HG03139 (cell line): ENCODE results near the gene STAB1.

ENCODE experiments used
- ATAC-seq: cut with Tn5 transposase; IDR thresholded peaks from one replicate; pipeline ENCODE4 v1.9.1; 2021; ENCODE audit not compliant: unreplicated experiment

Gene STAB1

GRCh38 chr3:52494886-52495495, at the start of gene STAB1:
TSS of gene STAB1 (plus strand) at chr3:52495338. CDS start at chr3:52495414, 76 bp downstream.
- no peak for ATAC-seq

- no peak for ATAC-seq
Measured at GRCh38 chr3:52446042-52446441, 49.1 kb upstream of the STAB1 start.

GRCh38 chr3:52446631-52447511, 48.3 kb upstream of the STAB1 start:
- ATAC-seq, result no peak

GRCh38 chr3:52447512-52448355, 47.4 kb upstream of the STAB1 start:
- no peak for ATAC-seq

GRCh38 chr3:52450489-52451236, 44.5 kb upstream of the STAB1 start:
- ATAC-seq, result no peak

GRCh38 chr3:52451237-52452083, 43.7 kb upstream of the STAB1 start:
- no peak for ATAC-seq

GRCh38 chr3:52452126-52452525, 43.0 kb upstream of the STAB1 start:
- ATAC-seq, result no peak

GRCh38 chr3:52452570-52453221, 42.4 kb upstream of the STAB1 start:
- no peak for ATAC-seq

GRCh38 chr3:52453496-52454249, 41.5 kb upstream of the STAB1 start, which contains the start of gene TNNC1:
TSS of gene TNNC1 (minus strand) at chr3:52454041. CDS start at chr3:52454015, 26 bp downstream.
- no peak for ATAC-seq

- ATAC-seq, result no peak
Measured at GRCh38 chr3:52454250-52454937, 40.7 kb upstream of the STAB1 start.

- ATAC-seq, result no peak
Measured at GRCh38 chr3:52454938-52455282, 40.2 kb upstream of the STAB1 start.

GRCh38 chr3:52455283-52456168, 39.6 kb upstream of the STAB1 start, which contains the start of gene NISCH:
TSS of gene NISCH (plus strand) at chr3:52455604. CDS start at chr3:52455642, 38 bp downstream.
- peak; percentile 72 for ATAC-seq

- ATAC-seq, result no peak
Measured at GRCh38 chr3:52456169-52456799, 38.9 kb upstream of the STAB1 start.

GRCh38 chr3:52456800-52457183, 38.3 kb upstream of the STAB1 start:
- no peak for ATAC-seq

- no peak for ATAC-seq
Measured at GRCh38 chr3:52458031-52458760, 36.9 kb upstream of the STAB1 start.
